T-cell (primary cell): ENCODE data around the gene SPACA7. TPM values are rescaled to one million over a fixed set of nuclear protein-coding genes. Genes with fewer than 3 reads are reported as not detected.

Experiments used
- ATAC-seq, 4 experiments: fragments of 200-7000 bp in 3 of 4; fragments of 150-1000 bp in 1 of 4; cut with Tn5 transposase; replicated peaks in 1 of 4; 1 replicate in 3 of 4; 2 replicates in 1 of 4; pipeline ENCODE4 v1.10.0; 2021; ENCODE audit warnings: moderate library complexity in 3 of 4, mild to moderate bottlenecking in 2 of 4, moderate number of reproducible peaks in 1 of 4
- CTCF ChIA-PET, 2 donors: fragments of 300-600 bp; sonication (Branson Sonifier 250); formaldehyde crosslinking; loops; one replicate each; lab custom pipeline; 2022; ENCODE audit warnings: antibody characterized with exemption in 2 of 2; lab: Charles Lee
- POLR2A ChIA-PET, 2 donors: fragments of 300-600 bp; sonication (Branson Sonifier 250); formaldehyde crosslinking; loops; one replicate each; lab custom pipeline; 2022; ENCODE audit warnings: antibody characterized with exemption in 2 of 2; lab: Charles Lee
- DNase-seq, 35 experiments: peaks; one replicate each; pipeline versions ENCODE4 v3.0.0 to v3.0.0-alpha.2; 2013 to 2023
- H3K27ac ChIP-seq: one replicate; pipeline ENCODE4 v1.5.1; 2013; ENCODE audit warnings: low read length
- H3K27me3 ChIP-seq, 2 experiments: replicated peaks in 1 of 2; 1 replicate in 1 of 2; 2 replicates in 1 of 2; pipeline versions ENCODE4 v1.6.1 to v1.7.0; 2013; ENCODE audit warnings: low read length in 1 of 2, mixed read lengths in 1 of 2; ENCODE audit not compliant: control insufficient read depth in 2 of 2, insufficient read depth in 2 of 2; ENCODE audit errors: extremely low read depth in 1 of 2
- H3K36me3 ChIP-seq, 2 donors: 1 replicate in 1 of 2; 2 replicates in 1 of 2; pipeline versions ENCODE4 v1.6.1 to v1.7.0; 2013; ENCODE audit warnings: low read length in 1 of 2; ENCODE audit not compliant: control insufficient read depth in 2 of 2, insufficient read depth in 1 of 2; ENCODE audit errors: extremely low read depth in 1 of 2
- H3K4me1 ChIP-seq, 2 experiments: 1 replicate in 1 of 2; 2 replicates in 1 of 2; pipeline versions ENCODE4 v1.6.1 to v1.7.0; 2013; ENCODE audit warnings: low read length in 2 of 2, mixed read lengths in 1 of 2; ENCODE audit not compliant: insufficient read depth in 2 of 2, control insufficient read depth in 1 of 2; ENCODE audit errors: extremely low read depth in 1 of 2
- H3K4me3 ChIP-seq, 2 donors: 1 replicate in 1 of 2; 2 replicates in 1 of 2; pipeline versions ENCODE4 v1.5.1 to v1.7.0; 2013; ENCODE audit warnings: mild to moderate bottlenecking in 2 of 2, low read length in 1 of 2, moderate library complexity in 1 of 2; ENCODE audit not compliant: control insufficient read depth in 1 of 2; ENCODE audit errors: extremely low read depth in 1 of 2
- H3K9me3 ChIP-seq: 2 replicates; pipeline ENCODE4 v1.7.0; 2013
- H3K27ac Mint-ChIP-seq, 2 donors: one replicate each; pipeline ENCODE4 v1.8.0; 2020 to 2021; ENCODE audit warnings: mild to moderate bottlenecking in 2 of 2, mixed read lengths in 2 of 2
- H3K27me3 Mint-ChIP-seq, 2 donors: one replicate each; pipeline ENCODE4 v1.8.0; 2021 to 2022; ENCODE audit warnings: mixed read lengths in 2 of 2
- H3K36me3 Mint-ChIP-seq: one replicate; pipeline ENCODE4 v1.8.0; 2021; ENCODE audit warnings: mixed read lengths
- H3K4me1 Mint-ChIP-seq, 3 donors: one replicate each; pipeline ENCODE4 v1.8.0; 2020 to 2022; ENCODE audit warnings: mixed read lengths in 3 of 3, mild to moderate bottlenecking in 1 of 3
- H3K4me3 Mint-ChIP-seq, 3 donors: one replicate each; pipeline ENCODE4 v1.8.0; 2020 to 2022; ENCODE audit warnings: mild to moderate bottlenecking in 3 of 3, mixed read lengths in 3 of 3, moderate library complexity in 3 of 3
- H3K9me3 Mint-ChIP-seq, 3 donors: one replicate each; pipeline ENCODE4 v1.8.0; 2020 to 2022; ENCODE audit warnings: mixed read lengths in 3 of 3
- WGBS: methylation state at CpG from one replicate; pipeline ENCODE4 v1.1.5; 2013; ENCODE audit warnings: missing lambda C conversion rate; ENCODE audit not compliant: insufficient coverage; 5-methylcytosine and 5-hydroxymethylcytosine counted together
- total RNA-seq, 35 experiments: library from RNA in 6 of 35; stranded (reverse) in 6 of 35; fragments of 120-200 nt in 1 of 35; gene quantifications; one replicate each; pipeline versions ENCODE4 v1.2.1 to v1.2.4 and lab custom pipeline; 2013 to 2026

SPACA7 gene
- total RNA-seq, 5 donors from 2014 or later (not counting 1 experiment from before 2014, with no cell fraction given), result not detected

GRCh38 chr13:112473818-112474217 lies 97.7 kb downstream of the SPACA7 start:
- peaks cover 2 to 7% (median 4%) of the 10 kb centered on the region in 3 donors for H3K9me3 Mint-ChIP-seq

GRCh38 chr13:112474869-112475268 lies 98.7 kb downstream of the SPACA7 start:
- H3K4me3 ChIP-seq, result no peak overlapping the region
- ChIA-PET POLR2A (no interaction called here), CTCF (no interaction called here)
- Mint-ChIP-seq H3K27me3 (no peaks in the 10 kb centered on the region), H3K27ac (no peak overlapping the region), H3K9me3 (peaks cover 2 to 7% (median 4%) of the 10 kb centered on the region in 3 donors), H3K4me1 (no peaks in the 10 kb centered on the region), H3K4me3 (no peak overlapping the region), H3K36me3 (peaks cover 11% of the 10 kb centered on the region)
- H3K9me3 ChIP-seq, result no peaks in the 10 kb centered on the region
- WGBS, result 95% methylated on average over 6 of the region's 8 CpGs
- ATAC-seq (no peak), DNase-seq (no peak)
- no peaks in the 10 kb centered on the region for H3K36me3 ChIP-seq
- no peak overlapping the region for H3K27ac ChIP-seq
- H3K4me1 ChIP-seq, result no peaks in the 10 kb centered on the region
- H3K27me3 ChIP-seq, result no peaks in the 10 kb centered on the region

More at GRCh38 chr13:112473818-112474217, 97.7 kb downstream of the SPACA7 start:
- no peak overlapping the region for H3K4me3 Mint-ChIP-seq
- ChIA-PET CTCF (no interaction called here), POLR2A (no interaction called here)
- no peak overlapping the region for H3K4me3 ChIP-seq
- no peaks in the 10 kb centered on the region for H3K4me1 ChIP-seq
- H3K27me3 ChIP-seq, result no peaks in the 10 kb centered on the region
- H3K36me3 ChIP-seq, result no peaks in the 10 kb centered on the region
- H3K36me3 Mint-ChIP-seq, result peaks cover 11% of the 10 kb centered on the region
- H3K27ac Mint-ChIP-seq, result no peak overlapping the region
- no peaks in the 10 kb centered on the region for H3K27me3 Mint-ChIP-seq
- H3K27ac ChIP-seq, result no peak overlapping the region
- no CpG with 5 or more reads among the region's 5 CpGs for WGBS
- DNase-seq (no peak), ATAC-seq (no peak)
- no peaks in the 10 kb centered on the region for H3K9me3 ChIP-seq
- H3K4me1 Mint-ChIP-seq, result no peaks in the 10 kb centered on the region

GRCh38 chr13:112475889-112476288 lies 99.7 kb downstream of the SPACA7 start:
- H3K4me1 Mint-ChIP-seq, result no peaks in the 10 kb centered on the region
- H3K4me1 ChIP-seq, result no peaks in the 10 kb centered on the region
- no peak overlapping the region for H3K27ac Mint-ChIP-seq
- H3K27ac ChIP-seq, result no peak overlapping the region
- 100% methylated on average over 1 of the region's 1 CpG for WGBS
- DNase-seq, result no peak
- peaks cover 2 to 7% (median 5%) of the 10 kb centered on the region in 3 donors for H3K9me3 Mint-ChIP-seq
- H3K4me3 Mint-ChIP-seq, result no peak overlapping the region
- no peaks in the 10 kb centered on the region for H3K9me3 ChIP-seq
- no peaks in the 10 kb centered on the region for H3K27me3 Mint-ChIP-seq
- ATAC-seq, result no peak
- peaks cover 11% of the 10 kb centered on the region for H3K36me3 Mint-ChIP-seq
- H3K4me3 ChIP-seq, result no peak overlapping the region
- H3K27me3 ChIP-seq, result no peaks in the 10 kb centered on the region
- ChIA-PET CTCF (no interaction called here), POLR2A (no interaction called here)
- no peaks in the 10 kb centered on the region for H3K36me3 ChIP-seq

- no peak overlapping the region for H3K27ac ChIP-seq
- Mint-ChIP-seq H3K27me3 (no peaks in the 10 kb centered on the region), H3K36me3 (peaks cover 7% of the 10 kb centered on the region), H3K4me3 (no peak overlapping the region), H3K27ac (no peak overlapping the region), H3K4me1 (no peaks in the 10 kb centered on the region), H3K9me3 (peaks cover 2 to 11% (median 8%) of the 10 kb centered on the region in 3 donors)
- DNase-seq, result no peak
- H3K27me3 ChIP-seq, result no peaks in the 10 kb centered on the region
- POLR2A ChIA-PET, result no interaction called here
- no peaks in the 10 kb centered on the region for H3K4me1 ChIP-seq
- WGBS, result 90% methylated on average over 6 of the region's 9 CpGs
- H3K4me3 ChIP-seq, result no peak overlapping the region
- no peaks in the 10 kb centered on the region for H3K9me3 ChIP-seq
- H3K36me3 ChIP-seq, result no peaks in the 10 kb centered on the region
- ATAC-seq, result no peak
- CTCF ChIA-PET, result no interaction called here
Measured at GRCh38 chr13:112477070-112477619, 101.0 kb downstream of the SPACA7 start.

- H3K36me3 Mint-ChIP-seq, result peaks cover 10% of the 10 kb centered on the region
- no peak overlapping the region for H3K4me3 Mint-ChIP-seq
- POLR2A ChIA-PET, result no interaction called here
- CTCF ChIA-PET, result interaction anchor here in 1 of 2 donors (0.6 kb wide), 1 partner anchor 56 kb away, joined by 3 read pairs; no protein-coding TSS in a partner anchor
- no peaks in the 10 kb centered on the region for H3K27me3 ChIP-seq
- no peaks in the 10 kb centered on the region for H3K36me3 ChIP-seq
- H3K9me3 Mint-ChIP-seq, result peaks cover 4 to 15% (median 7%) of the 10 kb centered on the region in 3 donors
- H3K27ac Mint-ChIP-seq, result no peak overlapping the region
- ATAC-seq (no peak), DNase-seq (no peak)
- no peak overlapping the region for H3K4me3 ChIP-seq
- H3K27me3 Mint-ChIP-seq, result no peaks in the 10 kb centered on the region
- H3K27ac ChIP-seq, result no peak overlapping the region
- no peaks in the 10 kb centered on the region for H3K4me1 Mint-ChIP-seq
- H3K4me1 ChIP-seq, result no peaks in the 10 kb centered on the region
- H3K9me3 ChIP-seq, result no peaks in the 10 kb centered on the region
- WGBS, result 92% methylated on average over 2 of the region's 7 CpGs
Measured at GRCh38 chr13:112479389-112479788, 103.2 kb downstream of the SPACA7 start.

- CTCF ChIA-PET, result no interaction called here
- peaks cover 0 to 4% of the 10 kb centered on the region in 2 donors for H3K36me3 ChIP-seq
- no peaks in the 10 kb centered on the region for H3K27me3 ChIP-seq
- H3K4me1 ChIP-seq, result no peaks in the 10 kb centered on the region
- no peak overlapping the region for H3K4me3 ChIP-seq
- H3K4me3 Mint-ChIP-seq, result no peak overlapping the region
- H3K27ac Mint-ChIP-seq, result no peak overlapping the region
- POLR2A ChIA-PET, result no interaction called here
- no peaks in the 10 kb centered on the region for H3K9me3 ChIP-seq
- H3K4me1 Mint-ChIP-seq, result no peaks in the 10 kb centered on the region
- no peak for DNase-seq
- H3K36me3 Mint-ChIP-seq, result peaks cover 26% of the 10 kb centered on the region
- ATAC-seq, result no peak
- H3K27ac ChIP-seq, result no peak overlapping the region
- no peaks in the 10 kb centered on the region for H3K27me3 Mint-ChIP-seq
- peaks cover 4 to 15% (median 7%) of the 10 kb centered on the region in 3 donors for H3K9me3 Mint-ChIP-seq
Measured at GRCh38 chr13:112481458-112481857, 105.3 kb downstream of the SPACA7 start.
